ENCODE data around the gene MRAP2. TPM values are rescaled to one million over a fixed set of nuclear protein-coding genes. Genes with fewer than 3 reads are reported as not detected.

Gene MRAP2
- total RNA-seq, 1 experiment from 2014 or later: 1.4 TPM

GRCh38 chr6:84019141-84019841 is 14.3 kb upstream of the MRAP2 start:
- Mint-ChIP-seq H3K4me3 (ENCODE audit: unreplicated experiment) (no peak overlapping the region), H3K4me1 (ENCODE audit: low read depth, unreplicated experiment) (no peaks in the 10 kb centered on the region), H3K27ac (ENCODE audit: unreplicated experiment) (no peak overlapping the region), H3K9me3 (ENCODE audit: unreplicated experiment) (no peaks in the 10 kb centered on the region), H3K36me3 (ENCODE audit: insufficient read depth, unreplicated experiment) (no peaks in the 10 kb centered on the region), H3K27me3 (ENCODE audit: insufficient read depth, unreplicated experiment) (no peaks in the 10 kb centered on the region)
- TF ChIP-seq CTCF (IDR thresholded peaks at IDR 0.05; ENCODE audit: insufficient read depth in 1 of 2, low read depth in 1 of 2, low read length in 1 of 2, severe bottlenecking in 1 of 2, unreplicated experiment in 1 of 2): no peak
- Histone ChIP-seq H3K4me3 (ENCODE audit: low read depth, low read length) (no peak overlapping the region), H3K27me3 (replicated peaks; ENCODE audit: control insufficient read depth, insufficient read depth, low read length) (no peaks in the 10 kb centered on the region), H3K36me3 (ENCODE audit: control insufficient read depth, insufficient read depth, low read length) (no peaks in the 10 kb centered on the region), H3K9me3 (no peaks in the 10 kb centered on the region), H3K4me1 (no peaks in the 10 kb centered on the region)
- no TSS peak for BruUV-seq (replicated peaks)
- DNase-seq: no peak
- ChIA-PET POLR2A (no interaction called here), CTCF (no interaction called here)
- intact Hi-C loops (cut with micrococcal nuclease; ENCODE audit: unreplicated experiment): no loop called here

- H3K27ac Mint-ChIP-seq (ENCODE audit: unreplicated experiment): no peak overlapping the region
- DNase-seq: no peak
- no peaks in the 10 kb centered on the region for H3K9me3 ChIP-seq
- no peaks in the 10 kb centered on the region for H3K27me3 Mint-ChIP-seq (ENCODE audit: insufficient read depth, unreplicated experiment)
- H3K36me3 Mint-ChIP-seq (ENCODE audit: insufficient read depth, unreplicated experiment): no peaks in the 10 kb centered on the region
- intact Hi-C loops (cut with micrococcal nuclease; ENCODE audit: unreplicated experiment): no loop called here
- CTCF ChIA-PET: no interaction called here
- H3K36me3 ChIP-seq (ENCODE audit: control insufficient read depth, insufficient read depth, low read length): no peaks in the 10 kb centered on the region
- H3K4me1 ChIP-seq: no peaks in the 10 kb centered on the region
- TF ChIP-seq CTCF (IDR thresholded peaks at IDR 0.05; ENCODE audit: insufficient read depth in 1 of 2, low read depth in 1 of 2, low read length in 1 of 2, severe bottlenecking in 1 of 2, unreplicated experiment in 1 of 2): no peak
- H3K4me3 Mint-ChIP-seq (ENCODE audit: unreplicated experiment): no peak overlapping the region
- BruUV-seq (replicated peaks): no TSS peak
- H3K9me3 Mint-ChIP-seq (ENCODE audit: unreplicated experiment): peaks cover 1% of the 10 kb centered on the region
- no peaks in the 10 kb centered on the region for H3K27me3 ChIP-seq (replicated peaks; ENCODE audit: control insufficient read depth, insufficient read depth, low read length)
- H3K4me1 Mint-ChIP-seq (ENCODE audit: low read depth, unreplicated experiment): no peaks in the 10 kb centered on the region
- POLR2A ChIA-PET: no interaction called here
- no peak overlapping the region for H3K4me3 ChIP-seq (ENCODE audit: low read depth, low read length)
Measured at GRCh38 chr6:84019842-84020211, 13.7 kb upstream of the MRAP2 start.

- Mint-ChIP-seq H3K4me3 (ENCODE audit: unreplicated experiment) (no peak overlapping the region), H3K4me1 (ENCODE audit: low read depth, unreplicated experiment) (peaks cover 1% of the 10 kb centered on the region), H3K36me3 (ENCODE audit: insufficient read depth, unreplicated experiment) (no peaks in the 10 kb centered on the region), H3K27me3 (ENCODE audit: insufficient read depth, unreplicated experiment) (no peaks in the 10 kb centered on the region), H3K27ac (ENCODE audit: unreplicated experiment) (no peak overlapping the region), H3K9me3 (ENCODE audit: unreplicated experiment) (peaks cover 11% of the 10 kb centered on the region)
- intact Hi-C loops (cut with micrococcal nuclease; ENCODE audit: unreplicated experiment): no loop called here
- no peaks in the 10 kb centered on the region for H3K27me3 ChIP-seq (replicated peaks; ENCODE audit: control insufficient read depth, insufficient read depth, low read length)
- no peak for DNase-seq
- H3K4me1 ChIP-seq: no peaks in the 10 kb centered on the region
- BruUV-seq (replicated peaks): no TSS peak
- TF ChIP-seq CTCF (IDR thresholded peaks at IDR 0.05; ENCODE audit: insufficient read depth in 1 of 2, low read depth in 1 of 2, low read length in 1 of 2, severe bottlenecking in 1 of 2, unreplicated experiment in 1 of 2): no peak
- ChIA-PET CTCF (no interaction called here), POLR2A (no interaction called here)
- no peaks in the 10 kb centered on the region for H3K9me3 ChIP-seq
- H3K4me3 ChIP-seq (ENCODE audit: low read depth, low read length): no peak overlapping the region
- H3K36me3 ChIP-seq (ENCODE audit: control insufficient read depth, insufficient read depth, low read length): no peaks in the 10 kb centered on the region
Measured at GRCh38 chr6:84021625-84022024, 11.9 kb upstream of the MRAP2 start.

All from Caco-2 (cell line).